Stimulated activated CD4-positive, alpha-beta T cell treated with anti-CD3 and anti-CD28 coated beads, Interleukin-4, amount 100 ng/mL, for 1 hour (primary cell): ENCODE results near the gene NEK11.

Experiments
- DNase-seq: peaks from one replicate; pipeline ENCODE4 v3.0.0-alpha.2; 2020

NEK11 gene

DNA sequence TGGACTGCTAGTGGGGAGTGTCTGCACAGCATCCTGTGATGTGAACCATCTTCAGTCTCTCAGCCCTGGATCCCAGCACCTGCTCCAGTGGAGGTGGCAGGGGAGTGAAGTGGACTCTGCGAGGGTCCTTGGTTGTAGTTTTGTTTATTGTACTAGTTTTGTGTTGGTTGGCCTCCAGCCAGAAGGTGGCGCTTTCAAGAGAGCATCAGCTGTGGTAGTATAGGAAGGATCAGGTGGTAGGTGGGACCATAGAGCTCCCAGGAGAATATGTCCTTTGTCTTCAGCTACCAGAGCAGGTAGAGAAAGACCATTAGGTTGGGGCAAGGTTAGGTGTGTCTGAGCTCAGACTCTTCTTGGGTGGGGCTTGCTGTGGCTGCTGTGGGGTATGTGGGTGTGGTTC is 20.9 kb downstream of the NEK11 start:
- DNase-seq: no peak

DNA sequence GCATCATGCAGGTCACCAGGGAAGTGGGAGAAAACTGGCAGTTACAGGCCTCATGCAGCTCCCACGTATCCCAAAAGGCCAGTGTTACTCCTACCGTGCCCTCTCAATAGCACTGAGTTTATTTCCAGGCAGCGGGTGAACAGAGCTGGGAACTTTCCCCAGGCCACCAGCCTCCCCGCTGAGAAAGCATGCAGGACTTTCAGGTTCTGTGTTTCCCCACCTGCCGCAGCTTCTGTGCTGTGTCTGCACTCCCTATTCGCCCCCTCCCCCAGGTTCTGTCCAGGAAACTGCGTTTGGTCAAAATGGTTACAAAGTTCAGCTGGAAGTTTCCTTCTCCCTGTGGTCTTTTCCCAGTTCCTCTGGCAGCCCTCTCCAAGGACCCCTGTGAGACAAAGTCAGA is 21.4 kb downstream of the NEK11 start:
- DNase-seq: no peak

DNA sequence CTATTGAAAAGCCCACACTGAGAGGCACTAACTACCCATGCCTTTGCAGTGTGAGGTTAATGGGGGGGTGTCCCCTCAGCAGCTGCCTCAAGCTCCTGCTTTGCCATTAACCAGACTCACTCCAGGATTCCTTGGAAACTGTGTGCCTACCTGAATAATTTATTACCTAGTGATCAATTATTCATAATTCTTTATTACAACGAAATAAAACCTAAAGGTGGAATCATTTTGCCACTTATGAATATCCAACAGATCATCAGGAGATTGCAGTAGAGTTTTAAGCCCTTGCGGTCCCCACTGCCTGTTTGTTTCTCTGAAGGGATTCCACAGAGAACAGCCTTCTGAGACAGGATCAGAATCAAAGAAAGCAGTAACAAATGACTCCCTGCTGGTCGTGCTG is 23.3 kb downstream of the NEK11 start:
- DNase-seq: no peak

DNA sequence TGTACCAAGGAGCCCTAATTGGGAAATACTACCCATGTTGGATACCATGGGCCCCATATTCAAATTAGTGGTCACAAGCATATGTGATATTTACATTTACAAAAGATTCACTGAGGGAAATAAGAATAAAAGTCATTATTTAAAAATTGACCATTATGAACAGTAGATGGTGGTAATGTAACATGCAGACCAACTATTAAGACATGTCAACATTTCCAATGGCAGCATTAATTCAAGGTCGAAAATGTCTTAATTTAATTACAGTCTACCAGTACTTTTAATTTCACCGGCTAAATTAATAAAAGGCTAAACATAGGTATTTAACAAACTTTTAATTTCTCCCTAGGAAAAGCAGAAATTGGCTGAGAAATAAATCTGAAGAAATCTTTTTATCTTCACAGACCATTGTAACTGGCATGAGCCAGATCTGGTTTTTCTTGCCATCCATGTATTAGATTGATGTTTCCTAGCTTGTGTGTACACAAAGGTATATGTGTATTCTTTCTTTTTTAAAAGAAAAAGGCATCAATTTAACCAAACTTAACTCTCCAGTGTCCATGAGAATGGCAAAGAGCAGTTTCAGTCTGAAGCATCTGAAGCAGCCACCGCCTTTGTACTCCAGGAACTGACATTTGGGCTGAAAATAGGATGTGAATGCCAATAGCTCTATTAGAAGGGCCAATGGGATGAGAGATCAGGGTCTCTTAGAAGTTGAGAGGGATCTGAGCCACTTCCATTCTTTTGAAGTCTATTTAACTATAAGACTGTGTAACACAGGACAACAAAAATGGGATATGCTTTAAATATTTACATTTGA is 26.6 kb downstream of the NEK11 start:
- DNase-seq: no peak

DNA sequence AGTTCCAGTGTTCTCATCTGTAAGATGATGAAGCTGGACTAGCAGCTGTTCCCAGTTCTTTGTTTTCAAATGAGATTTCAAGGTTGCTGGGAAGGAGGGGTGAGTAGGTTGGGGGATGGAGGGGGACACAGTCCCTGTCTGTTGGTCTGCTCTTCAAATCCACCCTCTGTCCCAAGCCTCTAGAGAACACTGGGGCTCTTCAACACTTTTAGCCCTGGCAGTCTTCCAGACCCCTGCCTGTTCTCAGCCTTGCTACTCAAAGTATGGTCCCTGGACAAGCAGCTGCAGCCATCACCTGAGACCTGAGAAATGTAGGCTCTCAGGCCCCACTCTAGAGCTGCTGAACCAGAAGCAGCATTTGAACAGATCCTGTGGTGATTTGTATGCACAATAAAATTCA is 41.3 kb downstream of the NEK11 start:
- DNase-seq: no peak

DNA sequence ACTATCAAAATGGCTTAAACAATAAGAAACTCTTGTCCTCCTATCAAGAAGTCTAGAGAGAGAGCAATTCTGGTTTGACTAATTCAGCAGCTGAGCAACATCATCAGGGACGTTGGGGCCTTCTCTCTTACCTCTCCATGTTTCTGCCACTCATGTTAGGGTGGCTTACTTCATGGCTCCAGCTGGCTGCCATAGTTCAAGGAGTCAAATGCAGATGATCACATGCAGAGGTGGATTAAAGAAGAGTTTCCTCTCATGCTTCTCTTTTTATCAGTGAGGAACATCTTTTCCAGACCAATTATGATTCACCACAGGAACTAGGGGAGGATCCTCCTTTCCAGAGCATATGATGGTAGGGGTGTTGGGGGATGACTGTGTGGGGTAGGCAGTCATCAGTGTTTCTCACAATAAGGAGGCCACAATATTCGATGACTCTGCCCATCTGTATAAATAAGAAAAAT is 45.5 kb downstream of the NEK11 start:
- DNase-seq: no peak

DNA sequence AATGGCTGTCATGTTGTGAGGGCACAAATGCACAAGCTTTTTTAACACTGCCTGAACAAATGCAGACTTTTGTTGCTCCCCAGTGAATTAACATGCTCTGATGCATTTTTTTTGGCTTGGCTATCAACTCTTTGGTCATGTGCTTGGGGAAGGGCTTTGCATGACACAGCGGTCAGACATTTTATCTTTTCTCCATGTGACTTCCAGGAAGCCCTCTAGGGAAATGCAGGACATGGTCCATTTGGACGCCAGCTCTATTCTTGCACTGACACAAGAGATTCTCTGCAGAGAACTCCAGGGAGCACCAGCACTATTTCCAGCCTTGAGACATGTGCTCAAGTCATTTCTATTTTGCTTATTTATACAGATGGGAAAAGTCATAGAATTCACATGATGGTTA is 46.2 kb downstream of the NEK11 start:
- DNase-seq: no peak

DNA sequence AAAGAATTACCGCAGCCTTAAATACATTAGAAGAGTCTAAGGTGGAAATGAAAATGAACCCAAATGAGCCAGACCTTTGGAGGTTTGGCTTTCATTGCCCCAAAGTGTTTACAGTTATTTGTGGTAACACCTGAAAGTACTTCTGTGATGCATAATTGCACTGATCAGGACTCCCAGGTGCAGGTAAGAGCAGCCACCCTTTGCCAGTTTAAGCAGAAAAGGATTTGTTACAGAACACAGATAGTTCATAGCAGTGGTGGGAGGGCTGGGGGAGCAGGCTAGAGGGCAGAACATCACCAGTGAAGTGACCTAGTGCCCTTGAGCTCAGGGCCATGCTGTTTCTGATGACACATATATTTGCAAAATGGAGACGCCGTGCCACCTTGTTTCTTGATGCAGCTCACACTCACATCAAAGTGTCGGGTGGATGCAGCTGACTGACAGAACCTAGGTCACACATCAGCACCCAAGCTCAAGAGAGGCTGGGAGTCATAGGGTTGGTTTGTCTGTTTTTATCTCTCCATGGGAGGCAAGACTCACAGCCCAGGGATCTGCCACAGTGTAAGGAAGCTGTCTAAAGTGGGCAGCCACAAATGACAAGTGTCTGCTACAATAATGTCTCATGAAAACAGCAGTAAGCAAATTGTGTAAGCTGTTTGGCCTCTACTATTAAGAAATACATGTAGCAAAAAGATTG is 49.1 kb downstream of the NEK11 start:
- no peak for DNase-seq

DNA sequence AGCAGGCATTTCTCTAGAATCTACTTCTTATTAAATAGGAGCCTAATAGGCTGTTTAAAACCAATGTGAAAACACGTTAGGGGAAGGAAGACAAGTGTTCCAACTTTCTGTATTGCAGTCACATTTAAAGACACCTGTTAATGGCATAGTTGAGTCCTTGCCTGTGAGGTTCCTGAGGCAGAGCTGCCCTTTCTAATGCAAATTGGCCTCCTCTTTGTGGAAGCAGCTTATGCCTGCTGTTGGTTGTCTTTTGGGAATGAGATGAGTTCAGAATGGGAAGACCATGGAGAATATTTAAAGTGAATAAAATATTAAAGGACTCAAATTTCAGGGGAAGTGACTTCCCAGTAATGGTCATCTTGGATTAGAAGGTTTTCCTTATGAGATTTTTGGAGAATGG is 51.2 kb downstream of the NEK11 start:
- DNase-seq: no peak

DNA sequence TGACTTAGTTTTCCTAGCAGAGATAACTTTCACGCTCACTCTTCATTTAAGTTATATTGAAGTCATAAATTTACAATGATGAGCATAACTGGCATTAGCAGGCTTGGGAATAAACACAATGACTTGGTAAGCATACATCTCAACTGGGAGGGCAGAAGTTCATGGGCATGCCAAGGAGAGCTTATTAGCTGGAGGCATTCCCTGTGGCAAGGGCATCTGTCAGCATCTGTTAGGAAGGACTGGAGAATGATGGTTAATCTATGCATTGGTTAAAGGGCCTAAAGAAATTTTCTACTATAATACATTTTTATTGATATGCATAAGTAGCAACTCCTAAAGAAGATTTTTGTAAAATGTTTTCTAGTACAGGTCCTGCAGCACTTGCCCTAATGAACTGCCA is 52.4 kb downstream of the NEK11 start:
- no peak for DNase-seq

DNA sequence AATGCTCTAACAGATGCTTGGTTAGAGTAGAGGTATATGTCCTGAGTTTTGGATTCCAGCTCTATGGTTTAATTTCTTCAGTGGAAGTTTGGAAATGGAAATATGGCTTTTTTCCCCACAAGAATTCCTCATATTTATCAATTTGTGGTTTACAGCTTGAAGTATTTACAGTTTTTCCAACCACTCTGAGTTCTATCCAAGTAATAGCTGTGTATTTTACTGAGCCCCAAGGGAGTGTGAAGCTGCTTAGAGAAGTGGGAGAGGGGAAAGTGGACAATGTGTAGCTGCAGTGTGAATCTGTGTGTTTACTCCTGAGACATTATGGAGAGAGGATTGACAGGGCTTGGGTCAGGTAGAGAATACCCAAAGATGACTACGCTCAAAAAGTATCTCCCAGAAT is 54.5 kb downstream of the NEK11 start:
- DNase-seq: no peak

DNA sequence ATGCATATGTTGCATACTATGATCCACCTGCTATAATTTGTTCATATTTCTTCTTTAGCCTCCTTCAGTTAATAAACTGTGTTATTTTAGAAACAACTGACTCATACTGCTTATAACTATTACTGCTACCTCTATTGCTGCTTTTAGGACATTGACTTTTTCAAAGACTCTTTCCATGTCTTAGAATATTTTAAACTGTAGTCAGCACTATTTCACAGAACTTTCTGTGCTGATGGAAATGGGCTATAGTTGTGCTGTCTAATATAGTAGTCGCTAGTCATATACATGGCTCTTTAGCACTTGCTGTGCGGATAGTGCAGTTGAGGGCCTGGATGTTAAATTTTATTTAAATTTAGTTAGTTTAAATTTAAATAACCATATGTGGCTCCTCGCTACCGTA is 55.6 kb downstream of the NEK11 start:
- no peak for DNase-seq

DNA sequence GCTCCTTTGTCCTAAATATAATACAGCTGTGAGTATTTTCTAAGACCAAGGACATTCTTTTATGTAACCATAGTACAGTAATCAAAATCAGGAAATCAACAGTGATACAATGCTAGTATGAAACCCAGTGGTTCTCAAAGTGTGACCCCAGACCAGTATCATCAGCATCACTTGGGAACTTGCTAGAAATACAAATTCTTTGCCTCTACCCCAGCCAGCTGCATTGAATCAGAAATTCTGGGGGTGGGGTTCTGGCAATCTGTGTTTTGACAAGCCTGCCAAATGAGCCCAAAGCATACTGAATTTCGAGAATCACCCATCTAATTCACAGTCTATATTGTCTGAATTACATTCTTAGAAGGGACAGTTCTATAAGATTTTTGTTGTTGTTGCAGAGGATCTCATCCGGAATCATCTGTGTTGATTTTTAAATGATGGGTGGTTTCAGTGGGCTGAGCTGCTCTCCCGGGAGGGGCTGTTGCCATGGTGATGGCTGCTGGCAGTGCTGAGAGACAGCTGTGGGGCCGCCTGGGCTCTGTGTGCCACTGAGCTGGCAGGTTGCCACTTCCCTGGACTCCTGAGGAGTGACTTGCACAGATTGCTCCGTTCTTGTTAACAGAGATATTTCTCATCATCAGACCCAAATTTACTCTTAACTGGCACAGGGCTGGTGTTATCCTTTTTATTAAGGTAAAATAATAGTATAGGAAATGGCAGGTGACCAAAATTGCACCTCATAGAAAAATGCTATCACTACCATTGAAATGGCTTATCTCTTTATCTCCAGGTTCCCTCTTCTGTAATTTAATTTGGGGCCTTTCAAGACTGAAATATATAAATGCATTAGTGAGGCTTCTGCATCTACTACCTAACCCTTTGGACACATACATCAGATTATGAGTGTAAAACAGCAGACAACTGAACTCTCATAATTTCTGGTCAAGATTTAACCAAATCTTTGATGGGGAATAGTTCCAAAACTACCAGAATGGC is 56.5 kb downstream of the NEK11 start:
- DNase-seq: no peak

DNA sequence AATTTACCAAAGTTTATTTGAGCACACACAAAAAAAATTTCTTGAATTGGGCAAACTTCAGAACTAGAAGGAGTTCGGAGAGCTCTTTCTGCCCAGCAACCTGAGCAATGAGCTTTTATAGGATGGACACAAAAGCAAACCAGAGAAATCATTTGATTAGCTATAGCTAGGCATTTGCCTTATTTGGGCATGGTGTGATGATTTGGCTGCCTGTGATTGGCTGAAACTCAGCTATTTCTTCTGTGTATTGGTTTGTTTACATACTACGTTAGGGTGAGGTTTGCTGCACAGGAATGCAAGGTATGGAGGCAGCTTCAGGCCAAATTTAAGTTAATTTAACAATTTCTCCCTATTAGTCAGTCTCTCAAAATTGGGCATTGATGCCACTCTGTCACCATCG is 65.1 kb downstream of the NEK11 start:
- DNase-seq: no peak

DNA sequence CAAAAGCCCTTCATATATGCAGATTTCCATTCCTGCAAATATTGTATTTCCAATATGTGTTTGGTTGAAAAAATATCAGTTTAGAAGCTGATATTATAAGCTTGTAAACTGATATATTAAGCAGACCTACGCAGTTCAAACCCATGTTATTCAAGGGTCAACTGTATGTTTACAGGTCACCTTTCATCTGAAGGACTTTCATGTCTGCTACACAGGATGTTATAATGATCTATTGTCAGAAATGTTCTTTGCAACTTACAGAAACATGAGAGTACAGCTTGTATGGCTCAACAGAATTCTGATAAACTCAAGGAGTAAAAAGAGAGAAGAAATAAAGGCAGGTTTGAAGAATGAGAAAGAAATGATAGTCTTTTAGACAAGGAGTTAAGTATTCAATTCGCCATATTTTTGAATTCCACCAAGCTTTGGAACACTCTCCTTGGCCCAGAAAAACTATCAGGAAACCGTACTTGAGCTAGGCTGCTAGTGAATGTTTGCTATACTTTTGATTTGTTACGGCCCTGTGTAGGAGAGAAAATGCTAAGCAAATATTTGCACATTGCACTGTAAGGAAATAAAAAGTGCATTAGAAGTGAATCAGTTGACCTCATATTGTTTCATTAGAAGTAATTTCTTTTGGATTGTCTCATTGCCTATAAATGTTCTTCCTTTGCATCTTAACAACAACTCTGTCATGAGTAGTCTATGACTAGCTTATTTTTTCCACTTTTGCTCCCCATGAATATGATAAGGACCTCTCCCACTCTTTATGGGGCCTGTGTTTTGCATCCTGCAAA is 81.2 kb downstream of the NEK11 start:
- DNase-seq: no peak

DNA sequence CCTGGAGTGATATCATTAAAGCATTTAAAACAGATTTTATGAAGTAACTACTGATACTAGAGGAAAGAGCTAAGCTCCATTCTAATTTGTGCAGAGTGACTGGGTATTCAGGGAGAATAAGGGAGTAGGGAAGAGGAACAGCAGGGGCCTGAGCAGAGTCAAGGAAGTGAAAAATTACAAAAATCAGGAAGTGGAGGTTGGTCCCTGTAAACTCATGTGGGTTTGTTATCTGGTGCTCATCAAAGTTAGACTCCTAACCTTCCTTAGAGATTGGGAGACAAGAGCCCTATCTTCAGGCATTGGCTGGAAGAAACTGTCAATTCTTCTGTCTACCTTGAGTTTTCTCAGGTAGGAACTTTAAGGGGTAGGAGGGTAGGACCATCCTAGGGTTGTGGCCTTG is 82.5 kb downstream of the NEK11 start:
- no peak for DNase-seq

DNA sequence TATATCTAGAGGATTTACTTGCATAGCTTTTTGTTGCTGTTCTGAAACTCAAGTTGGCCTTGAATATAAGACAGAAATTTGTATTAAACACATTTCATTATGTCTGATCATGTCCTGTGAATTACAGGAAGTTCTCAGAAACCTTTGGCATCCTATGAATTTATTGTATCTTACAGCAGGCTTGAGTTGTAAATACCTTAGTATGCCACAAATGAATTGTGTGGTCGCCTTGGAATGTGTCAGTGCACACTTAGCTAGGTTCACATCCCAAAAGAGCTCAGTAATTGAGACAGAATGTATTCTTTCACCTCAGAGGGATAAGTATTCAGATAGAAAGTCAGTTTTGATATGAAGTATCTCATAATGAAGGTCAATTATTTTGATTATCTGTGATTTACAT is 83.4 kb downstream of the NEK11 start:
- DNase-seq: no peak

DNA sequence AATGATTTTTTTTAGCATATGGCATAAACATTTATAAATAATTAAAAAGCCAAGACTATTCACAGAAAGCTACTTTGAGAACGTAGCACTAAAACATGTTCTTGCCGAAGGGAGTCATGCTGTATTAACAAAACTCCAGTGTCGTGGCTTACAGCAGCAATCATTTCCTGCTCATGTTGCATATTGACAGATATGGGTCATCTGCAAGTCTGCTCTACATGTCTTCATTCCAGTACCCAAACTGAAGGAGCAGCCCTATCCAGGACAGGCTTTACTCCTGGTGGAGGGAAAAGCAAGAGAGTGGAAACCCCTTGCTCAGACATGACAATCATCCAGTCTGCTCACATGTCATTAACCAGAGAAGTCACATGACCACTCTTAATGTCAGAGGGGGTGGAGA is 87.6 kb downstream of the NEK11 start:
- DNase-seq: no peak

DNA sequence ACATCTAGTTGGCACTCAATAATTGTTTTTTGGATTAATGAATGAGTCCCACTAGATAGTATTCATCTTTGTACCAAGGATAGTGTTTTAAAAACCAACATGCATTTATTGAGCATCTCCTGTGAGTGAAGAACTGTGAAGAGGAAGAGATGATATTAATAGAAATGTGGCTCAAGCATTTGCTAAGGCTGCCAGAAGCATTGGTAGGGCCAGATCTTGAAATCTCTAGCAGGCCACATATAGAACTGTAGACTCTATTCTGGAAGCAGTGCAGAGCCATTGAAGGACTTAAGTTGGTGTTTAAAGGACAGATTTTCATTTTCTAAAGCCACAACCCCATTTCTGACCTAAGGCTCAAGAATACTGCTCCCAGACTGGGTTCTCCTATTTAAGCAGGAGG is 99.0 kb downstream of the NEK11 start:
- no peak for DNase-seq

DNA sequence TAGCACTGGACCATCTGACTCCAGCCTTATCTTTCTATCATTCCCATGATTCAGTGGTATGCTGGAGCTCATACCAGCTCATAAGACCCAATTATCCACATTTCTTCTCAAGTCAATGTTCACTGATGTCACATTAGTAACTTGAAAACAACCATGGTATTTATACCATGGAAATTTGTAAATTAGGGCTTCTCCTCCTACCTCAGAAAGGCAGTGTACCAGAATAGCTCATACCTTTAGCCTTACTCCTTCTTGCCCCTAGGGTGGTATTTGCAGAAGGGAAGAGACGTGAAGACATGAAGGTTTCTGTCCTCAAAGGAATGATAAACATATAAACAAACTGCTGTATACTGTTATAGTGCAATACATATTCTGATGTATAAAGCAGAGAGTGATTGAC is 114.2 kb downstream of the NEK11 start:
- no peak for DNase-seq

DNA sequence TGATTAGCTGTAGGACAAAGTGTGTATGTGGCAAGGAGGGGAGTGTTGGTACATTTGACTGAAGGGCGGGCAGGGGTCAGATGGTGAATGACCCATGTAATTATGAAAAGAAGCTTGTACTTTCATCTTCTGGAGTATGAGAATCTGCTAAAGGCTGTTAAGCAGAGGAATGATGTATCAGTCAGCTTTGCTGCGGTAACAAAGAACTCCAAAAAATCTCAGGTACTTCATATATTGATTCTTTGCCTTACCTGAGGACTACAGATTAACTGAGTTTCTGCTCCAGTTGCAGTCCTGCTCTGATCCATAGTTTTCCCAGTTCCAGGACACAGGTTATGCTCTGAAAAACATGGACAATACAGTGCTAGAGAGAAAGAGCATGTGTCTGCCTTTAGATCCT is 115.1 kb downstream of the NEK11 start:
- no peak for DNase-seq

DNA sequence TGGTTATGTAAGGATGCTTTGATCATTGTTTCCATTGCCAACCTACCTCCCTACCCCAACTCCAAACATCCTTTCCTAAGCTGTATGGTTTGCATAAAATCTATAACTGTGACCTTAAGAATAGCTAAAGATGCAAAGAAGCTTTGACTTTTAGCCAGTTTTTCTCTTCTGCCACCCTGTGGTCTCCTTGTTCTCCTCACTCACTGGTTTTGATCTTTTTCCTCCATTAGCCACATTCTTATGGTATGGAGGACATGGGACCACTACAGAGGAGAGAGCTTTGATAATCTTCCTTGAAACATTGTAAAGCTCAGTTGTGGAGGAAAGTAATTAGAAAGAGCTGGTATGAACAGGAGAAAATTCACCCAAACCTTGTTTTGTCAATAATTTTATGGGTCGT is 115.9 kb downstream of the NEK11 start:
- DNase-seq: no peak

DNA sequence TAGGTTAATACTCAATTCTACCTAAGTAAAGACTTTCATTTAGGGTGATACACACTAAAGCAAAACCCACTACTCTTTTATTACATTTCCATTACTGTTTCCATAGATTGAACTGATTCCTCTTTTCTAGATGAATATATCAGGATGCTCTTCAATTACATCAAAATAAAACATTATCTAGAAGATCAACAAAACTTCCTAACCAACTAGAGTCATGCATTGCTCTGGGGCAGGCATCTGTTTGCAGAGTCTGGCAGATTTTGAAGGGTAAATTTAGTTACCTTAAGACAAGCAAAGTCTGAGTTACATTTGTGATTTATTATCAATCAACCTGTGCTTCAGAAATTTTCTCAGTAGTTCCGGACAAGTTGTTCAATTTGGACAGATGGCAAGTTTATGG is 117.1 kb downstream of the NEK11 start:
- DNase-seq: no peak
